Muscle of leg (tissue), 11 donors: ENCODE data around the gene CD34. TPM values are rescaled to one million over a fixed set of nuclear protein-coding genes. Genes with fewer than 3 reads are reported as not detected.

Source experiments
- DNase-seq: peaks from one replicate; pipeline ENCODE4 v3.0.0; 2013
- H3K27ac ChIP-seq: one replicate; pipeline ENCODE4 v1.5.1; 2013; ENCODE audit warnings: mild to moderate bottlenecking, low read length, control low read depth
- H3K27me3 ChIP-seq: one replicate; pipeline ENCODE4 v1.6.1; 2013; ENCODE audit warnings: low read length; ENCODE audit not compliant: control insufficient read depth, insufficient read depth
- H3K36me3 ChIP-seq: one replicate; pipeline ENCODE4 v1.6.1; 2013; ENCODE audit warnings: low read length; ENCODE audit not compliant: control insufficient read depth, insufficient read depth
- H3K4me1 ChIP-seq: one replicate; pipeline ENCODE4 v1.6.1; 2013; ENCODE audit warnings: low read length; ENCODE audit not compliant: control insufficient read depth, insufficient read depth
- H3K4me3 ChIP-seq: one replicate; pipeline ENCODE4 v1.5.1; 2013; ENCODE audit warnings: low read length, control low read depth
- H3K9me3 ChIP-seq: replicated peaks from 2 replicates; pipeline ENCODE4 v1.6.1; 2013; ENCODE audit warnings: low read depth, low read length; ENCODE audit not compliant: control insufficient read depth
- WGBS: methylation state at CpG from one replicate; pipeline ENCODE4 v1.1.5; 2013; ENCODE audit warnings: missing lambda C conversion rate; ENCODE audit not compliant: insufficient coverage; 5-methylcytosine and 5-hydroxymethylcytosine counted together
- polyA plus RNA-seq, 8 donors: library from polyadenylated mRNA; unstranded; fragments of 120-200 nt; gene quantifications; one replicate each; pipeline versions ENCODE4 v1.2.1 to v1.2.3, GENCODE V29; 2013; ENCODE audit warnings: inconsistent platforms in 1 of 8, low replicate concordance in 1 of 8; ENCODE audit not compliant: insufficient read length in 8 of 8, insufficient read depth in 1 of 8
- total RNA-seq: library from RNA; stranded (reverse); fragments of 120-200 nt; gene quantifications from one replicate; pipeline ENCODE4 v1.2.4, GENCODE V29; 2013

CD34 gene
- total and polyA plus RNA-seq, 9 donors, result 62.2 to 204 (median 158) TPM

- H3K4me1 ChIP-seq, result peaks cover 68% of the 10 kb centered on the region
- no peaks in the 10 kb centered on the region for H3K9me3 ChIP-seq
- H3K4me3 ChIP-seq, result no peak overlapping the region
- peak overlapping the region; percentile 72 for H3K27ac ChIP-seq
- no CpG with 5 or more reads among the region's 2 CpGs for WGBS
- no peaks in the 10 kb centered on the region for H3K27me3 ChIP-seq
- peak; percentile 92 for DNase-seq
- no peaks in the 10 kb centered on the region for H3K36me3 ChIP-seq
Observed at GRCh38 chr1:207920444-207921021, 9.6 kb upstream of the CD34 start.

GRCh38 chr1:207919523-207920170 lies 8.7 kb upstream of the CD34 start:
- DNase-seq, result peak; percentile 98

GRCh38 chr1:207918581-207918980 lies 7.7 kb upstream of the CD34 start:
- Histone ChIP-seq H3K9me3 (no peaks in the 10 kb centered on the region), H3K27me3 (no peaks in the 10 kb centered on the region), H3K36me3 (no peaks in the 10 kb centered on the region), H3K4me1 (peaks cover 54% of the 10 kb centered on the region), H3K4me3 (no peak overlapping the region), H3K27ac (peak overlapping the region; percentile 72)
- DNase-seq, result peak; percentile 57
- WGBS, result 65% methylated on average over 2 of the region's 5 CpGs

More at GRCh38 chr1:207919523-207920170, 8.7 kb upstream of the CD34 start:
- H3K9me3 ChIP-seq, result no peaks in the 10 kb centered on the region
- H3K36me3 ChIP-seq, result no peaks in the 10 kb centered on the region
- WGBS, result 5% methylated on average over 2 of the region's 2 CpGs
- no peak overlapping the region for H3K4me3 ChIP-seq
- peaks cover 61% of the 10 kb centered on the region for H3K4me1 ChIP-seq
- H3K27me3 ChIP-seq, result no peaks in the 10 kb centered on the region
- peak overlapping the region; percentile 72 for H3K27ac ChIP-seq

DNA sequence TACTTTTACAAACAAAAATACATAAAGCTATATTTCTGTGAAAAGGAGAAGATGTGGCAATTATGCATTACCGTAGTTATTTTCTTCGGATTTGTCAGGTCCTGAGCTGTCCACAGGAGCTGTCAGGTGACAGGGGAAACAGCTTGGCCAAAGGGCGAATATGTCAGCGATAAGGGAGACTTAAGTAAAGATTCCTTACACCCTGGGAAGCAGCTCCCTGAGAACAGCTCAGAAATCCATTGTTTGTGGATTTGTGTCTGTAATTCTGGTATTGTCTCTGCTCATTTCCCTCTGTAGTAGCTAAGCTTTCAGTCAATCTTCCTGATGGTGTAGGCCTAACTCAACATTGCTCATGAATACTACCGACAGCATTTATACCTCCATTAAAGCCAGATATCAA lies 7.1 kb upstream of the CD34 start:
- WGBS, result 80% methylated on average over 1 of the region's 5 CpGs
- Histone ChIP-seq H3K36me3 (no peaks in the 10 kb centered on the region), H3K27ac (peak overlapping the region; percentile 72), H3K27me3 (peaks cover 2% of the 10 kb centered on the region), H3K9me3 (no peaks in the 10 kb centered on the region), H3K4me1 (peaks cover 51% of the 10 kb centered on the region), H3K4me3 (no peak overlapping the region)
- DNase-seq, result no peak

DNA sequence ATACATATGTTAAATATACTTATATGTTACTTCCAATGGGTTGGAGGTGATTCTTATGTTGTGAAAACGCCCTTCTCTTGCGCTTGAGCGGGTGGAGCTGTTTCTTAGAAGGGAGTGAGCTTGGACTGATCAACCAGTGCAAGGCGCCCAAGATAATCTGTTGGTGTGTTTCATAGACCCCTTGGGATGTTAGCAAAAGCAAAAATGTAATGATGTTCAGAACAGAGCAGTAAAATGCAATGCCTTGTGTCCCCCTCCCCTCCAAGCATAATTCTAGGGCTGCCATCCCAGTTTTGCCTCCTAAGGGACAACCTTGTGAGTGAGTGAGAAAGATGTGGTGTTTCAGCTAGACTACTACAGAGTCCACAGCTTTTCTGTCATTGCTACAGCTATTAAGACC lies 6.2 kb upstream of the CD34 start:
- no peaks in the 10 kb centered on the region for H3K9me3 ChIP-seq
- peak; percentile 94 for DNase-seq
- peaks cover 2% of the 10 kb centered on the region for H3K27me3 ChIP-seq
- peak overlapping the region; percentile 72 for H3K27ac ChIP-seq
- H3K36me3 ChIP-seq, result no peaks in the 10 kb centered on the region
- H3K4me1 ChIP-seq, result peaks cover 45% of the 10 kb centered on the region
- WGBS, result 23% methylated on average over 4 of the region's 4 CpGs
- no peak overlapping the region for H3K4me3 ChIP-seq

DNA sequence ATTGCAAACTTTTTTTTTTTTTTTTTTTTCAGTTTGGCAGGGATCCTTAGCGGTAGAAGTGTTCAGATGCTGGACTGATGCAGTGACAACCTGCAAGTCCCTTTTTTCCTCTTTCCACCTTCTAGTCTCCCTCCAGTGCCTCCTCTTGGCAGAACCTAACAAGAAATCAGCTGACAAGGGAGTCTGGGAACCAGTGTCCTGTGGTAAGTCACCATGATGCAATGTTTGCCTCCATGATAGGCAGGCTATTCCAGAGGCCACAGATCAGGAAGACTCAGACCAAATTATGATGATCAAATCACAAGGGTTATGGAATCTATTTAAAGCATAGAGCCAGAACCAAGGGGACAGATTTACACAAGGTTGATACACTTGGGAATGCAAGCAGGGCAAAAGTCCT lies 3.0 kb upstream of the CD34 start:
- Histone ChIP-seq H3K4me3 (no peak overlapping the region), H3K4me1 (peaks cover 30% of the 10 kb centered on the region), H3K27me3 (peaks cover 21% of the 10 kb centered on the region), H3K27ac (no peak overlapping the region), H3K36me3 (no peaks in the 10 kb centered on the region), H3K9me3 (no peaks in the 10 kb centered on the region)
- no CpG with 5 or more reads among the region's 1 CpG for WGBS
- DNase-seq, result no peak

GRCh38 chr1:207911856-207912760 lies 1.2 kb upstream of the CD34 start:
- Histone ChIP-seq H3K9me3 (no peaks in the 10 kb centered on the region), H3K4me1 (peaks cover 27% of the 10 kb centered on the region), H3K4me3 (peak overlapping the region; percentile 0), H3K27me3 (peaks cover 21% of the 10 kb centered on the region), H3K27ac (peak overlapping the region; percentile 60), H3K36me3 (no peaks in the 10 kb centered on the region)
- WGBS, result 73% methylated on average over 2 of the region's 8 CpGs
- DNase-seq, result no peak

GRCh38 chr1:207909687-207910086 lies 1.2 kb downstream of the CD34 start:
- Histone ChIP-seq H3K27me3 (peaks cover 21% of the 10 kb centered on the region), H3K27ac (peak overlapping the region; percentile 89), H3K4me3 (peak overlapping the region; percentile 75), H3K4me1 (peaks cover 32% of the 10 kb centered on the region), H3K9me3 (no peaks in the 10 kb centered on the region), H3K36me3 (peaks cover 2% of the 10 kb centered on the region)
- 73% methylated on average over 4 of the region's 4 CpGs for WGBS
- DNase-seq, result no peak

DNA sequence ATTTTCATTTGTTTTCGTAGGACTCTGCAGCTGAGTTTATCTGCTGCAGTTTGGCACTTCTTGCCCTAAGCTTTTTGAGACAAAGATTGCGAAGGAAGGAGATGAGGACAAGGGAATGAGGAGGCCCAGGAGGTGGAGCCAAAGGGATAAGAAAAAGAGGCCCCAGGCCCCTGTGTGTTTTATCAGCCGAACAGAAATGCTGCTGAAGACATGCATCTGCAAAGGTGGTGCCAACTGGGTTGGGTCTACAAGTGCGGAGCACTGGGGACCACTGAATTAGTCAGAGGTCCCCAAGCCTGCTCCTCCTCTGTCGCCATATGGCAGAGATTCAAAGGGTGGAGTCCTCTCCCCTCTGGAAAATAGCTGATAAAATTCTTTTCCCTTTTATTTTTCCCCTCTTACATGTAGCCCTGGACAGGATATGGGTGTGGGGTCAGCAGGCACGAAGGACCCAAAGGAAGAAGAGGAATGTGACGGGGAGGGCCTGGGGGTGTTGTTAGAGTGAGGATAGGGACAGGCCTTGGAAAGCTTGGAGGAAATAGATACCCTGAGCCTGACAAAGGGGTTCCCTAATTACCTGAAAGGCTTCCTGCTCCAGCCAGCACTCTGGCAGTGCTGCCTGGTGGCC lies 2.7 kb downstream of the CD34 start:
- Histone ChIP-seq H3K27me3 (peaks cover 21% of the 10 kb centered on the region), H3K4me1 (peaks cover 30% of the 10 kb centered on the region), H3K9me3 (no peaks in the 10 kb centered on the region), H3K27ac (peak overlapping the region; percentile 75), H3K36me3 (peaks cover 2% of the 10 kb centered on the region), H3K4me3 (peak overlapping the region; percentile 75)
- WGBS, result 19% methylated on average over 5 of the region's 7 CpGs
- peak; percentile 81 for DNase-seq

- peaks cover 15% of the 10 kb centered on the region for H3K36me3 ChIP-seq
- no peak for DNase-seq
- no peak overlapping the region for H3K4me3 ChIP-seq
- peaks cover 37% of the 10 kb centered on the region for H3K4me1 ChIP-seq
- H3K9me3 ChIP-seq, result no peaks in the 10 kb centered on the region
- H3K27ac ChIP-seq, result peak overlapping the region; percentile 45
- H3K27me3 ChIP-seq, result no peaks in the 10 kb centered on the region
- WGBS, result no CpG with 5 or more reads among the region's 1 CpG
Observed at GRCh38 chr1:207904391-207904790, 6.5 kb downstream of the CD34 start.
